GM18861 (cell line): Measurements from ENCODE around the gene KAZN.

Source experiments
- ATAC-seq: cut with Tn5 transposase; IDR thresholded peaks from one replicate; pipeline ENCODE4 v1.9.1; 2021; ENCODE audit not compliant: unreplicated experiment

KAZN gene

GRCh38 chr1:14901371-14901954 is 303.0 kb downstream of the KAZN start:
- no peak for ATAC-seq

- ATAC-seq = no peak
Measured at GRCh38 chr1:14903922-14904321, 305.4 kb downstream of the KAZN start.

GRCh38 chr1:14906665-14907064 is 308.2 kb downstream of the KAZN start:
- ATAC-seq = no peak

GRCh38 chr1:14907416-14907815 is 308.9 kb downstream of the KAZN start:
- no peak for ATAC-seq

- ATAC-seq = no peak
Measured at GRCh38 chr1:14909273-14909672, 310.8 kb downstream of the KAZN start.

- ATAC-seq = no peak
Measured at GRCh38 chr1:14909920-14910460, 311.5 kb downstream of the KAZN start.

- no peak for ATAC-seq
Measured at GRCh38 chr1:14910984-14911721, 312.7 kb downstream of the KAZN start.

- no peak for ATAC-seq
Measured at GRCh38 chr1:14912839-14913481, 314.5 kb downstream of the KAZN start.

- no peak for ATAC-seq
Measured at GRCh38 chr1:14913482-14914177, 315.1 kb downstream of the KAZN start.

- ATAC-seq = no peak
Measured at GRCh38 chr1:14914351-14914988, 316.0 kb downstream of the KAZN start.

GRCh38 chr1:14915356-14916054 is 317.0 kb downstream of the KAZN start:
- ATAC-seq = no peak

- ATAC-seq = no peak
Measured at GRCh38 chr1:14919289-14919688, 320.8 kb downstream of the KAZN start.

GRCh38 chr1:14919751-14920150 is 321.3 kb downstream of the KAZN start:
- ATAC-seq = no peak

GRCh38 chr1:14921057-14921456 is 322.6 kb downstream of the KAZN start:
- no peak for ATAC-seq

GRCh38 chr1:14922942-14923726 is 324.6 kb downstream of the KAZN start:
- ATAC-seq = no peak

GRCh38 chr1:14923727-14924452 is 325.4 kb downstream of the KAZN start:
- ATAC-seq = no peak

GRCh38 chr1:14924455-14925331 is 326.2 kb downstream of the KAZN start:
- no peak for ATAC-seq
